Keratinocyte (primary cell): Measurements from ENCODE around the gene SH3BGRL3. TPM values are rescaled to one million over a fixed set of nuclear protein-coding genes. Genes with fewer than 3 reads are reported as not detected.

Experiments used
- DNase-seq: peaks from one replicate; pipeline ENCODE4 v3.0.0-alpha.2; 2011; ENCODE audit warnings: low read depth, missing footprints, low spot score
- FAIRE-seq: peaks from 2 replicates; lab custom pipeline; 2011; peaks lifted over from hg19 to GRCh38; lab: Jason Lieb, UNC
- H2AFZ ChIP-seq: 2 replicates; pipeline ENCODE4 v1.6.0; 2012; ENCODE audit warnings: low read length, control low read depth, inconsistent platforms; ENCODE audit not compliant: control insufficient read depth
- H3K27ac ChIP-seq: 2 replicates; pipeline ENCODE4 v1.5.1; 2011; ENCODE audit warnings: low read length; ENCODE audit not compliant: control insufficient read depth, insufficient read depth
- H3K27me3 ChIP-seq: 3 replicates; pipeline ENCODE4 v1.6.0; 2011; ENCODE audit warnings: low read length; ENCODE audit not compliant: control insufficient read depth, insufficient read depth; ENCODE audit errors: extremely low read depth
- H3K36me3 ChIP-seq, 2 experiments: 2 replicates in 1 of 2; 3 replicates in 1 of 2; pipeline ENCODE4 v1.5.1; 2011; ENCODE audit warnings: low read length in 2 of 2, mild to moderate bottlenecking in 1 of 2; ENCODE audit not compliant: control insufficient read depth in 2 of 2, insufficient read depth in 2 of 2; ENCODE audit errors: extremely low read depth in 1 of 2
- H3K4me1 ChIP-seq: 3 replicates; pipeline ENCODE4 v1.5.1; 2011; ENCODE audit warnings: low read length; ENCODE audit not compliant: control insufficient read depth, insufficient read depth; ENCODE audit errors: extremely low read depth
- H3K4me2 ChIP-seq: 3 replicates; pipeline ENCODE4 v1.6.0; 2011; ENCODE audit warnings: low read depth, low read length; ENCODE audit not compliant: control insufficient read depth, insufficient read depth; ENCODE audit errors: extremely low read depth
- H3K4me3 ChIP-seq, 3 experiments: fragments of 200-600 bp in 1 of 3; sonication (generic) in 1 of 3; 2 replicates in 2 of 3; 3 replicates in 1 of 3; pipeline ENCODE4 v1.5.1; 2011 to 2016; ENCODE audit warnings: low read length in 3 of 3, mild to moderate bottlenecking in 3 of 3, control low read depth in 2 of 3, inconsistent platforms in 1 of 3, low read depth in 1 of 3, mixed read lengths in 1 of 3, mixed run types in 1 of 3, moderate library complexity in 1 of 3; ENCODE audit not compliant: control insufficient read depth in 2 of 3, insufficient read depth in 2 of 3; ENCODE audit errors: extremely low read depth in 1 of 3
- H3K79me2 ChIP-seq: 2 replicates; pipeline ENCODE4 v1.6.0; 2012; ENCODE audit warnings: low read length; ENCODE audit not compliant: control insufficient read depth, insufficient read depth
- H3K9ac ChIP-seq: 3 replicates; pipeline ENCODE4 v1.6.0; 2011; ENCODE audit warnings: low read length; ENCODE audit not compliant: control insufficient read depth, insufficient read depth; ENCODE audit errors: extremely low read depth
- H3K9me1 ChIP-seq: 3 replicates; pipeline ENCODE4 v1.6.0; 2011; ENCODE audit warnings: low read length; ENCODE audit not compliant: control insufficient read depth, insufficient read depth; ENCODE audit errors: extremely low read depth
- H3K9me3 ChIP-seq: 2 replicates; pipeline ENCODE4 v1.5.1; 2012; ENCODE audit warnings: low read depth, low read length; ENCODE audit not compliant: control insufficient read depth
- H4K20me1 ChIP-seq: 3 replicates; pipeline ENCODE4 v1.6.0; 2011; ENCODE audit warnings: low read length; ENCODE audit not compliant: control insufficient read depth, insufficient read depth; ENCODE audit errors: extremely low read depth
- EZH2 ChIP-seq: IDR thresholded peaks from one replicate; pipeline ENCODE4 v1.6.1; 2012; ENCODE audit warnings: inconsistent platforms, mild to moderate bottlenecking, low read length, moderate library complexity
- dilution Hi-C: fragments of 300-500 bp; cut with MboI; formaldehyde crosslinking; loops from one replicate; pipeline ENCODE4 v1.7.0; 2020; ENCODE audit warnings: low sequenced_read_pairs; ENCODE audit not compliant: extremely low pct_ligation_motif_present
- polyA plus RNA-seq, 5 experiments: library from polyadenylated mRNA; depleted of rRNA in 3 of 5; stranded (reverse) in 3 of 5; stranded (forward) in 1 of 5; unstranded in 1 of 5; fragments of >200 nt; gene quantifications; 1 replicate in 1 of 5; 2 replicates in 3 of 5; 3 replicates in 1 of 5; pipeline versions ENCODE4 v1.2.1 to v1.2.3, GENCODE V29; 2011 to 2012; ENCODE audit warnings: missing spikeins in 2 of 5, low read depth in 1 of 5, low replicate concordance in 1 of 5
- TF ChIP-seq, protein P1 (sequence below), 3 experiments: IDR thresholded peaks in 1 of 3; conservative IDR thresholded peaks in 1 of 3; optimal IDR thresholded peaks in 1 of 3; 2 replicates in 2 of 3; 3 replicates in 1 of 3; pipeline versions ENCODE3 to v1.5.1; 2011; ENCODE audit warnings: low read length in 3 of 3, mild to moderate bottlenecking in 3 of 3, moderate library complexity in 2 of 3, control low read depth in 1 of 3, inconsistent platforms in 1 of 3; ENCODE audit not compliant: insufficient read depth in 2 of 3; ENCODE audit errors: extremely low read depth in 1 of 3

Gene SH3BGRL3
- polyA plus RNA-seq, 1 donor (not counting 4 experiments of a cell fraction or from before 2014, with no cell fraction given): 196 TPM

DNA sequence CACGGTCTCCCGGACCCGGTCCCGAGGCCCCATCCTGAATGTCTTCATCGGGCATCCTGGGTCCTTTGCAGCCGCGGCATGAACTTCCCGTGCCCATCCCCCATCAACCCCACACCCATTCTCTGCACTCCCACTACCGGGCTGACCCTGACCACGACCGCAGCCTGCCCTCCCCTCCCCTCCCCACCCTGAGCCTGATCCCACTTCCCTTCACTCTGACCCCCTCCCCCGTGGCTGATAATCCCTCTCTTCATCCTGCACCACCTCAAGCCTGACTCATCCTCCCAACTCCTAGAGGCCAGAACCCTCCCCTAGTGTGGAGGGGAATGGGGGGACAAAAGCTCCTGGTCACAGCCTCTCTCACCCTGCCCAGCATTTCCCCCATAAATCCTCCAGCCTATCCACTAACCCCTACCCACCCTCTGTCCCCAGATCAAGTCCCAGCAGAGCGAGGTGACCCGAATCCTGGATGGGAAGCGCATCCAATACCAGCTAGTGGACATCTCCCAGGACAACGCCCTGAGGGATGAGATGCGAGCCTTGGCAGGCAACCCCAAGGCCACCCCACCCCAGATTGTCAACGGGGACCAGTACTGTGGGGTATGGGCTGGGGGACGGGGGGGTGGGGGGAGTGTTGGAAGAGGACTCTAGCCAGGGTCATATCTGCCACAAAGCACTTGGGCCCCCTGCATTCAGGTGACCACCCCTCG lies 602 bp downstream of the SH3BGRL3 start:
- dilution Hi-C loops: no loop called here
- H3K4me3 ChIP-seq: peak overlapping the region; percentile 75 to 86 (median 78)
- peak overlapping the region; percentile 95 for H3K27ac ChIP-seq
- peak overlapping the region; percentile 94 for H3K4me2 ChIP-seq
- H3K79me2 ChIP-seq: peaks cover 21% of the 10 kb centered on the region
- H3K9me1 ChIP-seq: peaks cover 3% of the 10 kb centered on the region
- FAIRE-seq: no peak
- H3K4me1 ChIP-seq: peaks cover 78% of the 10 kb centered on the region
- no peak overlapping the region for H2AFZ ChIP-seq
- H3K36me3 ChIP-seq: peaks cover 18 to 34% of the 10 kb centered on the region in 2 experiments
- TF ChIP-seq EZH2: no peak
- TF ChIP-seq, protein P1, sequence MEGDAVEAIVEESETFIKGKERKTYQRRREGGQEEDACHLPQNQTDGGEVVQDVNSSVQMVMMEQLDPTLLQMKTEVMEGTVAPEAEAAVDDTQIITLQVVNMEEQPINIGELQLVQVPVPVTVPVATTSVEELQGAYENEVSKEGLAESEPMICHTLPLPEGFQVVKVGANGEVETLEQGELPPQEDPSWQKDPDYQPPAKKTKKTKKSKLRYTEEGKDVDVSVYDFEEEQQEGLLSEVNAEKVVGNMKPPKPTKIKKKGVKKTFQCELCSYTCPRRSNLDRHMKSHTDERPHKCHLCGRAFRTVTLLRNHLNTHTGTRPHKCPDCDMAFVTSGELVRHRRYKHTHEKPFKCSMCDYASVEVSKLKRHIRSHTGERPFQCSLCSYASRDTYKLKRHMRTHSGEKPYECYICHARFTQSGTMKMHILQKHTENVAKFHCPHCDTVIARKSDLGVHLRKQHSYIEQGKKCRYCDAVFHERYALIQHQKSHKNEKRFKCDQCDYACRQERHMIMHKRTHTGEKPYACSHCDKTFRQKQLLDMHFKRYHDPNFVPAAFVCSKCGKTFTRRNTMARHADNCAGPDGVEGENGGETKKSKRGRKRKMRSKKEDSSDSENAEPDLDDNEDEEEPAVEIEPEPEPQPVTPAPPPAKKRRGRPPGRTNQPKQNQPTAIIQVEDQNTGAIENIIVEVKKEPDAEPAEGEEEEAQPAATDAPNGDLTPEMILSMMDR (optimal IDR thresholded peaks at IDR 0.05 in 1 of 3, IDR thresholded peaks at IDR 0.05 in 1 of 3, conservative IDR thresholded peaks at IDR 0.05 in 1 of 3; ENCODE audit: extremely low read depth in 1 of 3, insufficient read depth in 2 of 3, low read length in 3 of 3): no peak
- no peak for DNase-seq
- H4K20me1 ChIP-seq: peaks cover 14% of the 10 kb centered on the region
- H3K27me3 ChIP-seq: no peaks in the 10 kb centered on the region
- no peaks in the 10 kb centered on the region for H3K9me3 ChIP-seq
- peak overlapping the region; percentile 77 for H3K9ac ChIP-seq

DNA sequence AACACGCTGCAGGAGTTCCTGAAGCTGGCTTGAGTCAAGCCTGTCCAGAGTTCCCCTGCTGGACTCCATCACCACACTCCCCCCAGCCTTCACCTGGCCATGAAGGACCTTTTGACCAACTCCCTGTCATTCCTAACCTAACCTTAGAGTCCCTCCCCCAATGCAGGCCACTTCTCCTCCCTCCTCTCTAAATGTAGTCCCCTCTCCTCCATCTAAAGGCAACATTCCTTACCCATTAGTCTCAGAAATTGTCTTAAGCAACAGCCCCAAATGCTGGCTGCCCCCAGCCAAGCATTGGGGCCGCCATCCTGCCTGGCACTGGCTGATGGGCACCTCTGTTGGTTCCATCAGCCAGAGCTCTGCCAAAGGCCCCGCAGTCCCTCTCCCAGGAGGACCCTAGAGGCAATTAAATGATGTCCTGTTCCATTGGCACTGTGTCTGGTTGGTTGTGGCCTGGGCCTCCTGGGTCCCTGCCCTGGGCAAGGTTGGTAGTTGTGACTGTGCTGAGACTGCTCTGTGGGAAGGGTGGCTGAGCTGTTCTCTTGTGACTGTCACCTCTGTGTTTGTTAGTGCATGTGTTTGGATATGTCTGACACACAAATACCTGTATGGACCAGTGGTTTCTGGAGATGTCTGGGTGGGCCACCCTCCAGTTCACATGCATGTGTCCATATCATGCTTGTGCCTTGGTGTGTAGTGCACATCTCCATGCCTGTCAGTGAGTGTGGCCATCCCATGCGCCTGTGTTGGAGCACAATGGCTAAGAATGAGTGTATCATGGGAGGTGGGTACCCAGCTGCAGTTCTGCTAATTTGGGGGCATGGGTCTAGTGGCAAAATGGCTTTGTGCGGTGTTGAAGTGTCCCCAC lies 1.4 kb downstream of the SH3BGRL3 start:
- DNase-seq (no peak), FAIRE-seq (no peak)
- peak overlapping the region; percentile 94 for H3K4me2 ChIP-seq
- H2AFZ ChIP-seq: no peak overlapping the region
- peak overlapping the region; percentile 3 to 86 (median 78) for H3K4me3 ChIP-seq
- H3K79me2 ChIP-seq: peaks cover 21% of the 10 kb centered on the region
- peaks cover 3% of the 10 kb centered on the region for H3K9me1 ChIP-seq
- H3K9me3 ChIP-seq: no peaks in the 10 kb centered on the region
- H3K36me3 ChIP-seq: peaks cover 18 to 34% of the 10 kb centered on the region in 2 experiments
- no peaks in the 10 kb centered on the region for H3K27me3 ChIP-seq
- peaks cover 70% of the 10 kb centered on the region for H3K4me1 ChIP-seq
- TF ChIP-seq, protein P1 (optimal IDR thresholded peaks at IDR 0.05 in 1 of 3, IDR thresholded peaks at IDR 0.05 in 1 of 3, conservative IDR thresholded peaks at IDR 0.05 in 1 of 3; ENCODE audit: extremely low read depth in 1 of 3, insufficient read depth in 2 of 3, low read length in 3 of 3): no peak
- peaks cover 14% of the 10 kb centered on the region for H4K20me1 ChIP-seq
- H3K27ac ChIP-seq: no peak overlapping the region
- H3K9ac ChIP-seq: no peak overlapping the region
- dilution Hi-C loops: no loop called here
